ENCODE data around the gene TSSC4. TPM values are rescaled to one million over a fixed set of nuclear protein-coding genes. Genes with fewer than 3 reads are reported as not detected.

TSSC4 gene
- total RNA-seq, 2 donors from 2014 or later, result 35.6 to 59.0 TPM

- no peaks in the 10 kb centered on the region for H3K27me3 ChIP-seq
- H3K4me1 ChIP-seq, result peaks cover 33% of the 10 kb centered on the region
- peak overlapping the region; percentile 49 for H3K4me3 ChIP-seq
- H3K27ac ChIP-seq, result peak overlapping the region; percentile 43
- intact Hi-C loops (cut with DNase I), result no loop called here
- TF ChIP-seq CTCF (IDR thresholded peaks at IDR 0.05), result no peak
- peak overlapping the region; percentile 48 to 79 for H3K9ac ChIP-seq (ENCODE audit: low read depth in 2 of 2, low read length in 2 of 2)
- H3K9me3 ChIP-seq, result no peaks in the 10 kb centered on the region
- no peaks in the 10 kb centered on the region for H3K36me3 ChIP-seq
- peak; percentile 55 for DNase-seq
These were observed 45.4 kb downstream of the TSSC4 start for GRCh38 chr11:2445746-2446551.

GRCh38 chr11:2446590-2447252 lies 46.2 kb downstream of the TSSC4 start:
- peaks cover 30% of the 10 kb centered on the region for H3K4me1 ChIP-seq
- no peak for TF ChIP-seq CTCF (IDR thresholded peaks at IDR 0.05)
- H3K4me3 ChIP-seq, result peak overlapping the region; percentile 49
- H3K9ac ChIP-seq (ENCODE audit: low read depth in 2 of 2, low read length in 2 of 2), result peak overlapping the region; percentile 48 to 79
- peak; percentile 76 for DNase-seq
- no peaks in the 10 kb centered on the region for H3K9me3 ChIP-seq
- no peaks in the 10 kb centered on the region for H3K27me3 ChIP-seq
- peak overlapping the region; percentile 43 for H3K27ac ChIP-seq
- intact Hi-C loops (cut with DNase I), result no loop called here
- no peaks in the 10 kb centered on the region for H3K36me3 ChIP-seq

DNA sequence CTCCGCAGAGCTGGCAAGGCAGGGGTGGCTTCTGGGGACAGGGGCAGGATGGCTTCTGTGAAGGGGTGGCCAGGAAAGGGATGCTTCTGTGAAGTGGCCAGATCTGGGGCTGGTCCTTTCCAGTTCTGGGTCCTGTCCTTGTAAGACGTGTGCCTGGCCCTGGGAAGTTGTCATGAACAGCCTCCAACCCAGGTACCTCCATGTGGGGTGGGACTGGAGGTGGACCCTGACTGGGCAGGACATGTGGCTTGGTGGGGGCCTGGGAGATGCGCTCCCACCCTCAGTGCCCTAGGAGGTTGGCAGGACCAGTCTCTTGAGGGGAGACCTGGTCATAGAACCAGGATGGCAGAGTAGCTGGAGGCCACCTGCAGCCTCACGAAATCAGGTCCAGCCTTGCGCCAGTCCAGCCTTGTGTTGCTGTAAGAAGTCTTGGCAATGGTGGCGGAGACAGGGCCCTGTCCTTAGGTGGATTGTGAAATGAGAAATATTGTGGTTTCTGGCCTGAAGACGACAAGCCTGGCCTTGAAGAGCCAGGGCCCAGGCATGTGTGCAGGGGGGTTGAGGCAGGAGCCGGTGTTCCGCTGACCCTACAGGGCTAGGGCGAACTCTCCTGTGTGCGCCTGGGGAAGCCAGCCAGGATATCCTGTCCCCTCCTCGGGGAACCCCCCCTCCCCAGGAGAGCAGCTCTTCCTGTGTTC lies 46.9 kb downstream of the TSSC4 start:
- intact Hi-C loops (cut with DNase I), result no loop called here
- DNase-seq, result no peak
- no peaks in the 10 kb centered on the region for H3K9me3 ChIP-seq
- H3K4me3 ChIP-seq, result no peak overlapping the region
- no peak for TF ChIP-seq CTCF (IDR thresholded peaks at IDR 0.05)
- H3K9ac ChIP-seq (ENCODE audit: low read depth in 2 of 2, low read length in 2 of 2), result peak overlapping the region; percentile 3 to 79
- no peaks in the 10 kb centered on the region for H3K27me3 ChIP-seq
- no peak overlapping the region for H3K27ac ChIP-seq
- peaks cover 29% of the 10 kb centered on the region for H3K4me1 ChIP-seq
- H3K36me3 ChIP-seq, result no peaks in the 10 kb centered on the region

DNA sequence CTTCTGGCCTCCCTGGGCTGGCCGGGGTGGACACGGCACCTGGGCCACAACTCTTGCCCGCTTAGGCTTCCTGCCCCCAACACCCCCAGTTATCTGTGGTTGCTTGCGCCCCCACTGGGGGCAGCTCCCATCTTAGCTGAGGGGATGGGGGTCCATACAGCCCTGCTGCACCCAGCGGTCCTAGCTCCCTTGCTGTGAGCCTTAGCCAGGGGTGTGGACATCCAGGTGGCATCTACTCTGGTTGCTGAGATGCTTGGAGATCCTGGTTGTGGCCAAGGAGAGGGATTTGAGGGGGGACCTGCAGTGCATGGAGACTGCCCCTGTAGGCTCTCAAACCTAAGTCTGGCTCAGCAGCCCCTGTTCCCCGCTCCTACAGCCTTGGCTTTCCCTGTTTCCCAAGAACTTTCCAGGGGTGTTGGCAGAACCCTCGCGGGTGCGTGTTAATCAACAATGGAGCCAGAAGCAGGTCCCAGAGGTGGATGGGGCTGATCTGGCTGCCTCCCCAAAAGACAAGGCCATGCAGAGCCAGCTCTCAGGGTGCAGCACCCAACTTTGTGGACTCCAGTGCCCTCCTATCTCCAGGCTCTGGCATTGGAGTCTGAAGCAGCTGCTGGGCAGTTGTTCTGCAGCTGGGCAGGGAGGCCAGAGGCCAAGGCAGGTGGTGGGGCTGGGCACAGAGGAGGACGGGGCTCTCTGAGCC lies 47.6 kb downstream of the TSSC4 start:
- Histone ChIP-seq H3K4me3 (no peak overlapping the region), H3K27me3 (no peaks in the 10 kb centered on the region), H3K9me3 (no peaks in the 10 kb centered on the region), H3K36me3 (no peaks in the 10 kb centered on the region), H3K4me1 (peaks cover 22% of the 10 kb centered on the region), H3K27ac (no peak overlapping the region), H3K9ac (ENCODE audit: low read depth in 2 of 2, low read length in 2 of 2) (no peak overlapping the region)
- no peak for DNase-seq
- no peak for TF ChIP-seq CTCF (IDR thresholded peaks at IDR 0.05)
- intact Hi-C loops (cut with DNase I), result no loop called here
